Activated B cell treated with CpG ODN at 0.5 μM for 24 hours (primary cell): ENCODE results near the gene ZNF503. TPM values are rescaled to one million over a fixed set of nuclear protein-coding genes. Genes with fewer than 3 reads are reported as not detected.

Experiments used
- ATAC-seq: fragments of 200-7000 bp; cut with Tn5 transposase; one replicate; pipeline ENCODE4 v1.10.0; 2021; ENCODE audit warnings: low read depth, mild to moderate bottlenecking, moderate library complexity
- CTCF ChIA-PET: fragments of 350-600 bp; sonication (Branson Sonifier 250); formaldehyde crosslinking; loops from one replicate; lab custom pipeline; 2021; ENCODE audit warnings: antibody characterized with exemption; lab: Charles Lee
- POLR2A ChIA-PET: fragments of 350-600 bp; sonication (Branson Sonifier 250); formaldehyde crosslinking; loops from one replicate; lab custom pipeline; 2021; ENCODE audit warnings: antibody characterized with exemption; lab: Charles Lee
- DNase-seq: peaks from one replicate; pipeline ENCODE4 v3.0.0; 2022
- H3K27ac Mint-ChIP-seq: one replicate; pipeline ENCODE4 v1.8.0; 2020; ENCODE audit warnings: mixed read lengths
- H3K27me3 Mint-ChIP-seq: one replicate; pipeline ENCODE4 v1.8.0; 2021; ENCODE audit warnings: mixed read lengths
- H3K36me3 Mint-ChIP-seq: one replicate; pipeline ENCODE4 v1.8.0; 2021; ENCODE audit warnings: low read depth, mixed read lengths
- H3K4me1 Mint-ChIP-seq: one replicate; pipeline ENCODE4 v1.8.0; 2021; ENCODE audit warnings: mixed read lengths
- H3K4me3 Mint-ChIP-seq: one replicate; pipeline ENCODE4 v1.8.0; 2020; ENCODE audit warnings: mild to moderate bottlenecking, mixed read lengths
- H3K9me3 Mint-ChIP-seq: one replicate; pipeline ENCODE4 v1.8.0; 2020; ENCODE audit warnings: mixed read lengths
- CTCF ChIP-seq: fragments of 200-600 bp; IDR thresholded peaks from one replicate; pipeline ENCODE4 v1.8.0; 2022; ENCODE audit warnings: antibody characterized with exemption, mild to moderate bottlenecking
- intact Hi-C: fragments of 100-400 bp; cut with micrococcal nuclease; formaldehyde crosslinking; loops from one replicate; pipeline ENCODE4 v1.15.1; 2024
- total RNA-seq: library from RNA; stranded (reverse); gene quantifications from 2 replicates; pipeline ENCODE4 v1.2.3, GENCODE V29; 2022

ZNF503 gene, protein sequence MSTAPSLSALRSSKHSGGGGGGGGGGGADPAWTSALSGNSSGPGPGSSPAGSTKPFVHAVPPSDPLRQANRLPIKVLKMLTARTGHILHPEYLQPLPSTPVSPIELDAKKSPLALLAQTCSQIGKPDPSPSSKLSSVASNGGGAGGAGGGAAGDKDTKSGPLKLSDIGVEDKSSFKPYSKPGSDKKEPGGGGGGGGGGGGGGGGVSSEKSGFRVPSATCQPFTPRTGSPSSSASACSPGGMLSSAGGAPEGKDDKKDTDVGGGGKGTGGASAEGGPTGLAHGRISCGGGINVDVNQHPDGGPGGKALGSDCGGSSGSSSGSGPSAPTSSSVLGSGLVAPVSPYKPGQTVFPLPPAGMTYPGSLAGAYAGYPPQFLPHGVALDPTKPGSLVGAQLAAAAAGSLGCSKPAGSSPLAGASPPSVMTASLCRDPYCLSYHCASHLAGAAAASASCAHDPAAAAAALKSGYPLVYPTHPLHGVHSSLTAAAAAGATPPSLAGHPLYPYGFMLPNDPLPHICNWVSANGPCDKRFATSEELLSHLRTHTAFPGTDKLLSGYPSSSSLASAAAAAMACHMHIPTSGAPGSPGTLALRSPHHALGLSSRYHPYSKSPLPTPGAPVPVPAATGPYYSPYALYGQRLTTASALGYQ
- not detected in 2 replicates for total RNA-seq

DNA sequence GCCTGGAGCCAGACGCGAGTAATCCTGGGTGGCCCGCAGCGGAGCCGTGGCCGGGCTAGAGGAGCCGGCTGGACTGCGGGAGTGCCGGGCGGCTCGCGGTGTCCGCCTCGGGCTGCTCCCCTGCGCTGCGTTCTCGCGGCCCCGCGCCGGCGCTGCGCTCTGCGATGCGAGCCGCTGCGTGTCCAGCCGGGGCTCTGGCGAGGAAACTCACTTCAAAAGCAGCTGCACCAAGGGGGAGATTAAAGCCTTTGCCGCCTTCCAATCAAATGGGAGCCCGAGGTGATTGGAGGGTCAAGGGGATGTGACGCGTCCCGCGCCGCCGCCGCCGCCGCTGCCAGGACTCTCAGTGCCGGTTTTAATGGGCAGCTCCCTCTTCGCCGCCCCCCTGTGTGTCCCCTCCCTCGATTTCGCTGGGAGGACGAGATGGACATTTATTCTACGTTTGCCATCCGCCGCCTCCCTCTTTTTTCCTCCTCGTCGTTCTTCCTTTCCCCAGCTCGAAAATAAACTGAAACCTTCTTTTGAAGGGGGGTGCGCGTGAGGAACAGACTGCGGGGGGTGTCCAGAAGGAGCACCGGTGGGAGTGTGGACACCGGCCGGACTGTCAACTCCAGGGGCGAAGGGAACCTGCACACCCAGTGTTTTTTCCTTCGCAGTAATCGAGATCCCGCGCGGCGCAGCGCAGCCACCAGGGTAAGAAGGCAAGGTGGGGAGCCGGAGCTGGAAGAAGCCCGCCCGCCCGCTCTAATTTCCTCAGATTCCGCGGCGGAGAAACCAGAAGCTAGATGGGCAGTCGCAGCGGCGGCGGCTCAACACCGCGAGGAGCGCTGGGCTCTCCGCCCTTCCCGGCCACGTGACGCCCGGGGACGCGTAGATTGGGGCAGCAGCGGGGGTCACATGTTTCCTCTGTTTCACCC, at the start of gene ZNF503:
ZNF503 (minus strand) TSS at position 196 of the 917 bp plus-strand sequence. CDS start 345 bp downstream, outside the sequence.
- no peak within 1 kb of the TSS for H3K27ac Mint-ChIP-seq
- DNase-seq, result no peak
- intact Hi-C loops, result loop anchor here (5.0 kb wide), 2 partner anchors 1145 to 1710 kb away; no protein-coding TSS in a partner anchor

DNA sequence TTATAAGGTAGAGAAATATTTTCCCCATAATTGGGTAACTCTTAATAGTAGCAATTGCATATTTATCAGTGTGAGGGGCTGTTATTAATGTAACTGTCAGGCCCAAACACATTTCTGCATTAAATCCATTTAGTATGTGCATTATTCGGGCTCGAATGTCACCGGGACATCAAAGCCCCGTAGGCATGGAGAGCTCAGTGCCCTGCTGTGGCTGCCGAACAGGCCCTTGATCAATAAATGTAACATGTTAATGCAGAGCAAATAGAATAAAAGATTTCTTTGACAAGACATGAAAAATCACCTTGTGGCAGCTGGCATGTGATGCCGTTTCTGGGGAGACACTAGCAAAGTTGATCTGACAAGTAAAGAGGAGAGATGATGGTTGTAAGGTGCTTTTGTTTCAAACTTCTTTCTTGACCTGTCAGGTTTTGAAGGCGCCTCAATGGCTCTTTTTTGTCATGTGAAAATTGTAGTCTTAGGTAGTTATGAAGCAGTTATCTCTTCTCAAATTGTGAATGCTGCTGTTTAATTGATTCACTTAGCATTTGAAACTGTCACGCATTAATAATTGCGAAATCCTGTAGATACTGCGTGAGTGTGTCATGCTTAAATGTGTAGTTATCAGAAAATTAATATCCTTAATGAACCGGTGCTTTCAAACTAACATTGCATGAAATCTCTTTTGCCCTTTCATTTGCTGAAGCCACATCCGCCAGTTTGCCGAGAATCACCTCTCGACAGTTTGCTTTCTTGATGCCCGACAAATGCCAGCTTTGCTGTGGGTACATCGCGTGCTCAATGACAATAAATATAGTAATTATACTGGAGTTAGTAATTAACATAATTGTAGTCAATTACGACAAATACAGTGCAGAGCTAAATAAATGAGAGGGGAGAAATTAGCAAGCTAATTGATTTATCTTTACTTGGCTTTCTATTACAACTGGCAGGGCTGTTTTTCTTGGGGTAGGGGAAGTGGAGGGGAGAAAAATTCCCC, 49.4 kb upstream of the ZNF503 start:
- no peak for TF ChIP-seq CTCF
- intact Hi-C loops, result no loop called here
- Mint-ChIP-seq H3K27me3 (peaks cover 8% of the 10 kb centered on the region), H3K27ac (no peak overlapping the region), H3K36me3 (no peaks in the 10 kb centered on the region), H3K4me3 (no peak overlapping the region), H3K4me1 (no peaks in the 10 kb centered on the region), H3K9me3 (peaks cover 6% of the 10 kb centered on the region)
- DNase-seq, result no peak
- CTCF ChIA-PET, result no interaction called here
- ATAC-seq, result no peak
- POLR2A ChIA-PET, result interaction anchor here (0.5 kb wide), 1 partner anchor 47 kb away, joined by 3 read pairs; no protein-coding TSS in a partner anchor

More for the DNA sequence above, at the start of gene ZNF503:
- peaks cover 29% of the 10 kb centered on the region for H3K4me1 Mint-ChIP-seq
- ChIA-PET POLR2A (no interaction called here), CTCF (no interaction called here)
- TF ChIP-seq CTCF, result no peak
- H3K4me3 Mint-ChIP-seq, result peak within 1 kb of the TSS; percentile 86
- ATAC-seq, result peak; percentile 41
- H3K36me3 Mint-ChIP-seq, result no peaks in the 10 kb centered on the region
- H3K9me3 Mint-ChIP-seq, result no peaks in the 10 kb centered on the region
- peaks cover 51% of the 10 kb centered on the region for H3K27me3 Mint-ChIP-seq

- H3K27ac Mint-ChIP-seq, result no peak overlapping the region
- H3K9me3 Mint-ChIP-seq, result peaks cover 6% of the 10 kb centered on the region
- TF ChIP-seq CTCF, result no peak
- ChIA-PET CTCF (no interaction called here), POLR2A (interaction anchor here (0.5 kb wide), 1 partner anchor 47 kb away, joined by 3 read pairs; no protein-coding TSS in a partner anchor)
- H3K36me3 Mint-ChIP-seq, result no peaks in the 10 kb centered on the region
- ATAC-seq (no peak), DNase-seq (no peak)
- intact Hi-C loops, result no loop called here
- peaks cover 8% of the 10 kb centered on the region for H3K27me3 Mint-ChIP-seq
- no peak overlapping the region for H3K4me3 Mint-ChIP-seq
- H3K4me1 Mint-ChIP-seq, result no peaks in the 10 kb centered on the region
These were observed 48.5 kb upstream of the ZNF503 start for GRCh38 chr10:75450075-75450445.

GRCh38 chr10:75449382-75450074, 48.0 kb upstream of the ZNF503 start:
- H3K36me3 Mint-ChIP-seq, result no peaks in the 10 kb centered on the region
- H3K27me3 Mint-ChIP-seq, result peaks cover 8% of the 10 kb centered on the region
- no peaks in the 10 kb centered on the region for H3K4me1 Mint-ChIP-seq
- intact Hi-C loops, result no loop called here
- H3K4me3 Mint-ChIP-seq, result no peak overlapping the region
- ATAC-seq, result no peak
- POLR2A ChIA-PET, result no interaction called here
- peaks cover 6% of the 10 kb centered on the region for H3K9me3 Mint-ChIP-seq
- no peak for TF ChIP-seq CTCF
- CTCF ChIA-PET, result no interaction called here
- DNase-seq, result no peak
- H3K27ac Mint-ChIP-seq, result no peak overlapping the region
